Liver (tissue), 9 donors: ENCODE data around the gene TTLL12. TPM values are rescaled to one million over a fixed set of nuclear protein-coding genes. Genes with fewer than 3 reads are reported as not detected.

Experiments used
- DNase-seq: peaks from one replicate; pipeline ENCODE4 v3.0.0-alpha.2; 2017; ENCODE audit warnings: low spot score
- H3K27ac ChIP-seq, 2 donors: one replicate each; pipeline ENCODE4 v1.7.0; 2013; ENCODE audit warnings: inconsistent platforms in 2 of 2, low read length in 2 of 2, control low read depth in 1 of 2, low read depth in 1 of 2, mild to moderate bottlenecking in 1 of 2
- H3K27me3 ChIP-seq, 4 donors: one replicate each; pipeline versions ENCODE4 v1.6.1 to v1.7.0; 2013; ENCODE audit warnings: low read length in 3 of 4, inconsistent platforms in 1 of 4, mild to moderate bottlenecking in 1 of 4, moderate library complexity in 1 of 4; ENCODE audit not compliant: control insufficient read depth in 4 of 4, insufficient read depth in 4 of 4
- H3K36me3 ChIP-seq, 4 donors: one replicate each; pipeline versions ENCODE4 v1.6.1 to v1.7.0; 2013; ENCODE audit warnings: low read length in 3 of 4, mild to moderate bottlenecking in 3 of 4, low read depth in 1 of 4, moderate library complexity in 1 of 4; ENCODE audit not compliant: control insufficient read depth in 4 of 4, insufficient read depth in 3 of 4
- H3K4me1 ChIP-seq, 4 donors: one replicate each; pipeline versions ENCODE4 v1.6.1 to v1.7.0; 2013; ENCODE audit warnings: low read length in 3 of 4, mild to moderate bottlenecking in 3 of 4, moderate library complexity in 1 of 4; ENCODE audit not compliant: control insufficient read depth in 4 of 4, insufficient read depth in 4 of 4
- H3K4me3 ChIP-seq, 3 donors: one replicate each; pipeline versions ENCODE4 v1.6.1 to v1.7.0; 2013; ENCODE audit warnings: low read length in 3 of 3, control low read depth in 1 of 3, low read depth in 1 of 3, mild to moderate bottlenecking in 1 of 3
- H3K9ac ChIP-seq, 2 donors: one replicate each; pipeline ENCODE4 v1.7.0; 2013; ENCODE audit warnings: low read length in 2 of 2, mild to moderate bottlenecking in 2 of 2, moderate library complexity in 2 of 2, control low read depth in 1 of 2, low read depth in 1 of 2
- H3K9me3 ChIP-seq, 4 donors: one replicate each; pipeline versions ENCODE4 v1.6.1 to v1.7.0; 2013; ENCODE audit warnings: low read length in 3 of 4; ENCODE audit not compliant: control insufficient read depth in 4 of 4
- ATF3 ChIP-seq: IDR thresholded peaks from 2 replicates; pipeline ENCODE4 v1.6.1; 2016; ENCODE audit warnings: antibody characterized with exemption
- CTCF ChIP-seq: fragments of 150-350 bp; IDR thresholded peaks from 2 replicates; pipeline ENCODE4 v1.5.1; 2017; ENCODE audit warnings: improper control_type of control experiment, low read depth, low read length; ENCODE audit not compliant: missing input control
- FOXA1 ChIP-seq: IDR thresholded peaks from 2 replicates; pipeline ENCODE4 v1.6.1; 2016; ENCODE audit warnings: antibody characterized with exemption
- FOXA2 ChIP-seq: IDR thresholded peaks from 2 replicates; pipeline ENCODE4 v1.6.1; 2016; ENCODE audit warnings: antibody characterized with exemption
- GABPA ChIP-seq, 2 donors: IDR thresholded peaks in 1 of 2; conservative IDR thresholded peaks in 1 of 2; 2 replicates each; pipeline ENCODE4 v1.6.1; 2016; ENCODE audit warnings: antibody characterized with exemption in 2 of 2, mild to moderate bottlenecking in 1 of 2, moderate library complexity in 1 of 2
- HNF4A ChIP-seq, 2 donors: conservative IDR thresholded peaks; 2 replicates each; pipeline ENCODE4 v1.6.1; 2016; ENCODE audit warnings: antibody characterized with exemption in 2 of 2, mild to moderate bottlenecking in 2 of 2
- HNF4G ChIP-seq: IDR thresholded peaks from 2 replicates; pipeline ENCODE4 v1.6.1; 2016; ENCODE audit warnings: antibody characterized with exemption
- MAX ChIP-seq: IDR thresholded peaks from 2 replicates; pipeline ENCODE4 v1.6.1; 2016; ENCODE audit warnings: antibody characterized with exemption
- REST ChIP-seq: IDR thresholded peaks from 2 replicates; pipeline ENCODE4 v1.6.1; 2016; ENCODE audit warnings: antibody characterized with exemption, mild to moderate bottlenecking
- RXRA ChIP-seq, 2 donors: IDR thresholded peaks; 2 replicates each; pipeline ENCODE4 v1.6.1; 2017 to 2018; ENCODE audit warnings: antibody characterized with exemption in 2 of 2, mild to moderate bottlenecking in 1 of 2
- TAF1 ChIP-seq: conservative IDR thresholded peaks from 2 replicates; pipeline ENCODE4 v1.6.1; 2016; ENCODE audit warnings: antibody characterized with exemption, mild to moderate bottlenecking
- WGBS: extraction: QIAGEN DNeasy Blood & Tissue Kit; methylation state at CpG from one replicate; pipeline ENCODE4 v1.1.7; 2013; 5-methylcytosine and 5-hydroxymethylcytosine counted together
- polyA plus RNA-seq, 2 donors: library from polyadenylated mRNA; stranded (reverse) in 1 of 2; unstranded in 1 of 2; fragments of 200-250 nt in 1 of 2; fragments of >200 nt in 1 of 2; fragmentation: Nextera tagmentation in 1 of 2; extraction: Ambion mirVana in 1 of 2; gene quantifications; one replicate each; pipeline versions ENCODE4 v1.2.1 to v1.2.3, GENCODE V29; 2013 to 2015
- total RNA-seq, 2 donors: library from RNA; depleted of rRNA; stranded (reverse); fragments of >200 nt; gene quantifications; one replicate each; pipeline ENCODE4 v1.2.3, GENCODE V29; 2014
- donor health status: healthy.
- donor health status: healthy.
- donor health status: healthy.
- donor health status: healthy.
- donor health status: healthy.

The TTLL12 gene
- total and polyA plus RNA-seq, 4 donors: 13.7 to 43.9 (median 20.5) TPM

- no peak for DNase-seq
- Histone ChIP-seq H3K4me1 (peaks cover 0 to 8% (median 4%) of the 10 kb centered on the region in 4 donors), H3K9me3 (no peaks in the 10 kb centered on the region), H3K4me3 (no peak overlapping the region), H3K27me3 (no peaks in the 10 kb centered on the region), H3K36me3 (peaks cover 0 to 6% (median 1%) of the 10 kb centered on the region in 4 donors), H3K9ac (no peak overlapping the region), H3K27ac (no peak overlapping the region)
- 70% methylated on average over 13 of the region's 13 CpGs for WGBS
- TF ChIP-seq MAX (no peak), GABPA (IDR thresholded peaks at IDR 0.05 in 1 of 2, conservative IDR thresholded peaks at IDR 0.05 in 1 of 2) (no peak), REST (no peak), FOXA1 (no peak), TAF1 (no peak)
Measured at GRCh38 chr22:43128116-43128515, 58.8 kb downstream of the TTLL12 start.

GRCh38 chr22:43127166-43127908, 59.6 kb downstream of the TTLL12 start:
- 83% methylated on average over 17 of the region's 17 CpGs for WGBS
- no peak overlapping the region for H3K9ac ChIP-seq

More at GRCh38 chr22:43127166-43127908, 59.6 kb downstream of the TTLL12 start:
- Histone ChIP-seq H3K4me1 (peaks cover 0 to 8% (median 4%) of the 10 kb centered on the region in 4 donors), H3K27ac (no peak overlapping the region), H3K4me3 (no peak overlapping the region), H3K27me3 (no peaks in the 10 kb centered on the region), H3K9me3 (no peaks in the 10 kb centered on the region), H3K36me3 (peaks cover 0 to 3% (median 0%) of the 10 kb centered on the region in 4 donors)
- DNase-seq: no peak
- TF ChIP-seq REST: no peak
- no peak for TF ChIP-seq RXRA (IDR thresholded peaks at IDR 0.05)
- no peak for TF ChIP-seq CTCF
- TF ChIP-seq FOXA2: no peak
- TF ChIP-seq ATF3: no peak
- TF ChIP-seq HNF4A (conservative IDR thresholded peaks at IDR 0.05): no peak
- no peak for TF ChIP-seq FOXA1
- no peak for TF ChIP-seq MAX
- no peak for TF ChIP-seq HNF4G
